Transverse colon (tissue), 1 donor: Measurements from ENCODE around the gene TCERG1L.

Source experiments
- EP300 ChIP-seq: sonication (generic); formaldehyde crosslinking; IDR thresholded peaks from one replicate; pipeline ENCODE4 v1.6.1; 2017; ENCODE audit warnings: antibody characterized with exemption, low read depth
- POLR2A ChIP-seq: fragments of 450-650 bp; IDR thresholded peaks from one replicate; pipeline ENCODE4 v1.6.1; 2016; ENCODE audit warnings: antibody characterized with exemption, mild to moderate bottlenecking, moderate library complexity

- no peak for TF ChIP-seq EP300
- no peak for TF ChIP-seq POLR2A
Measured at GRCh38 chr10:131199646-131200045, 111.9 kb downstream of the TCERG1L start.
